Ectodermal cell (in vitro differentiated cells): ENCODE data around the gene ARL13B.
"Not testable (repeated sequence)": the region's sequence is repeated elsewhere in the genome, so short reads cannot be mapped to it uniquely, and the experiment has no call there.

Experiments used
- H3K27ac ChIP-seq: 2 replicates; pipeline ENCODE4 v1.7.0; 2013; ENCODE audit warnings: mild to moderate bottlenecking, low read depth, low read length; ENCODE audit not compliant: insufficient read depth, poor library complexity, severe bottlenecking
- H3K27me3 ChIP-seq: 2 replicates; pipeline ENCODE4 v1.7.0; 2013; ENCODE audit warnings: mild to moderate bottlenecking, low read length; ENCODE audit not compliant: insufficient read depth, control insufficient read depth, poor library complexity, severe bottlenecking
- H3K36me3 ChIP-seq: one replicate; pipeline ENCODE4 v1.7.0; 2013; ENCODE audit warnings: low read length; ENCODE audit not compliant: control insufficient read depth, insufficient read depth
- H3K4me1 ChIP-seq: one replicate; pipeline ENCODE4 v1.7.0; 2013; ENCODE audit warnings: low read length; ENCODE audit not compliant: control insufficient read depth, insufficient read depth
- H3K4me3 ChIP-seq: 2 replicates; pipeline ENCODE4 v1.7.0; 2013; ENCODE audit warnings: low read depth, low read length, control low read depth; ENCODE audit not compliant: insufficient read depth
- H3K9me3 ChIP-seq: 2 replicates; pipeline ENCODE4 v1.7.0; 2013; ENCODE audit warnings: mild to moderate bottlenecking, low read length, moderate library complexity; ENCODE audit not compliant: control insufficient read depth
- WGBS, 2 experiments: methylation state at CpG; one replicate each; pipeline ENCODE4 v1.1.7; 2013; ENCODE audit warnings: missing lambda C conversion rate in 2 of 2; 5-methylcytosine and 5-hydroxymethylcytosine counted together

The ARL13B gene

GRCh38 chr3:94019659-94020058 lies 39.7 kb downstream of the ARL13B start:
- H3K27ac ChIP-seq: no peak overlapping the region
- no peaks in the 10 kb centered on the region for H3K4me1 ChIP-seq
- no peak overlapping the region for H3K4me3 ChIP-seq
- H3K9me3 ChIP-seq: no peaks in the 10 kb centered on the region
- 84 to 88% methylated on average over 2 of the region's 2 CpGs for WGBS, 2 experiments
- H3K27me3 ChIP-seq: no peaks in the 10 kb centered on the region
- no peaks in the 10 kb centered on the region for H3K36me3 ChIP-seq

GRCh38 chr3:94020293-94020692 lies 40.3 kb downstream of the ARL13B start:
- Histone ChIP-seq H3K4me1 (no peaks in the 10 kb centered on the region), H3K27ac (no peak overlapping the region), H3K27me3 (no peaks in the 10 kb centered on the region), H3K4me3 (no peak overlapping the region), H3K36me3 (no peaks in the 10 kb centered on the region), H3K9me3 (no peaks in the 10 kb centered on the region)
- 90 to 100% methylated on average over 1 to 3 of the region's 3 CpGs for WGBS, 2 experiments

- 91 to 98% methylated on average over 2 to 3 of the region's 3 CpGs for WGBS, 2 experiments
These were observed 44.4 kb downstream of the ARL13B start for GRCh38 chr3:94024385-94024784.

GRCh38 chr3:94026623-94027022 lies 46.7 kb downstream of the ARL13B start:
- Histone ChIP-seq H3K9me3 (no peaks in the 10 kb centered on the region), H3K36me3 (no peaks in the 10 kb centered on the region), H3K4me1 (no peaks in the 10 kb centered on the region), H3K27ac (no peak overlapping the region), H3K27me3 (no peaks in the 10 kb centered on the region), H3K4me3 (no peak overlapping the region)
- WGBS, 2 experiments: 89 to 95% methylated on average over 1 to 2 of the region's 2 CpGs

More at GRCh38 chr3:94024385-94024784, 44.4 kb downstream of the ARL13B start:
- Histone ChIP-seq H3K36me3 (no peaks in the 10 kb centered on the region), H3K27ac (no peak overlapping the region), H3K27me3 (no peaks in the 10 kb centered on the region), H3K9me3 (no peaks in the 10 kb centered on the region), H3K4me1 (no peaks in the 10 kb centered on the region), H3K4me3 (no peak overlapping the region)

- H3K9me3 ChIP-seq: no peaks in the 10 kb centered on the region
- no peaks in the 10 kb centered on the region for H3K4me1 ChIP-seq
- H3K27me3 ChIP-seq: no peaks in the 10 kb centered on the region
- WGBS, 2 experiments: 92 to 96% methylated on average over 5 to 8 of the region's 8 CpGs
- H3K4me3 ChIP-seq: no peak within 1 kb of the TSS
- no peak within 1 kb of the TSS for H3K27ac ChIP-seq
- no peaks in the 10 kb centered on the region for H3K36me3 ChIP-seq
These were observed 48.3 kb downstream of the ARL13B start, which contains the start of gene STX19 for GRCh38 chr3:94028093-94028837. Gene STX19 (minus strand): TSS chr3:94028597. CDS start chr3:94015269, 13,328 bp downstream.

GRCh38 chr3:94036909-94037507 lies 57.1 kb downstream of the ARL13B start:
- Histone ChIP-seq H3K4me1 (no peaks in the 10 kb centered on the region), H3K9me3 (no peaks in the 10 kb centered on the region), H3K4me3 (no peak overlapping the region), H3K36me3 (no peaks in the 10 kb centered on the region), H3K27ac (no peak overlapping the region), H3K27me3 (no peaks in the 10 kb centered on the region)
- WGBS, 2 experiments: 85 to 89% methylated on average over 2 to 3 of the region's 3 CpGs

GRCh38 chr3:94043285-94043684 lies 63.3 kb downstream of the ARL13B start:
- Histone ChIP-seq H3K4me1 (no peaks in the 10 kb centered on the region), H3K9me3 (no peaks in the 10 kb centered on the region), H3K4me3 (no peak overlapping the region), H3K27ac (no peak overlapping the region), H3K27me3 (no peaks in the 10 kb centered on the region), H3K36me3 (no peaks in the 10 kb centered on the region)
- 100% methylated on average over 1 of the region's 1 CpG for WGBS, 2 experiments

- H3K27me3 ChIP-seq, H3K4me3 ChIP-seq, H3K36me3 ChIP-seq, H3K27ac ChIP-seq, H3K9me3 ChIP-seq, H3K4me1 ChIP-seq: not testable (repeated sequence)
- WGBS, 2 experiments: 96% methylated on average over 61 of the region's 61 CpGs
These were observed 64.4 kb downstream of the ARL13B start for GRCh38 chr3:94044100-94044936.

- WGBS, 2 experiments: 100% methylated on average over 1 of the region's 2 CpGs; no CpG with 5 or more reads in 1 of the 2 experiments
- no peaks in the 10 kb centered on the region for H3K4me1 ChIP-seq
- no peaks in the 10 kb centered on the region for H3K9me3 ChIP-seq
- no peak overlapping the region for H3K4me3 ChIP-seq
- H3K27me3 ChIP-seq: no peaks in the 10 kb centered on the region
- no peaks in the 10 kb centered on the region for H3K36me3 ChIP-seq
- no peak overlapping the region for H3K27ac ChIP-seq
These were observed 66.6 kb downstream of the ARL13B start for GRCh38 chr3:94046533-94046932.

- H3K36me3 ChIP-seq: no peaks in the 10 kb centered on the region
- H3K4me3 ChIP-seq: no peak overlapping the region
- H3K9me3 ChIP-seq: no peaks in the 10 kb centered on the region
- H3K27me3 ChIP-seq: no peaks in the 10 kb centered on the region
- H3K27ac ChIP-seq: no peak overlapping the region
- H3K4me1 ChIP-seq: no peaks in the 10 kb centered on the region
- 100% methylated on average over 2 of the region's 2 CpGs; no CpG with 5 or more reads in 1 of the 2 experiments for WGBS, 2 experiments
These were observed 69.3 kb downstream of the ARL13B start for GRCh38 chr3:94049267-94049666.
